HG02610 (cell line): ENCODE results near the gene TSPAN32.

Experiments
- ATAC-seq: cut with Tn5 transposase; IDR thresholded peaks from one replicate; pipeline ENCODE4 v1.9.1; 2021; ENCODE audit warnings: mild to moderate bottlenecking, moderate library complexity; ENCODE audit not compliant: unreplicated experiment

The TSPAN32 gene

GRCh38 chr11:2266586-2267305 lies 35.1 kb upstream of the TSPAN32 start:
- ATAC-seq: no peak

DNA sequence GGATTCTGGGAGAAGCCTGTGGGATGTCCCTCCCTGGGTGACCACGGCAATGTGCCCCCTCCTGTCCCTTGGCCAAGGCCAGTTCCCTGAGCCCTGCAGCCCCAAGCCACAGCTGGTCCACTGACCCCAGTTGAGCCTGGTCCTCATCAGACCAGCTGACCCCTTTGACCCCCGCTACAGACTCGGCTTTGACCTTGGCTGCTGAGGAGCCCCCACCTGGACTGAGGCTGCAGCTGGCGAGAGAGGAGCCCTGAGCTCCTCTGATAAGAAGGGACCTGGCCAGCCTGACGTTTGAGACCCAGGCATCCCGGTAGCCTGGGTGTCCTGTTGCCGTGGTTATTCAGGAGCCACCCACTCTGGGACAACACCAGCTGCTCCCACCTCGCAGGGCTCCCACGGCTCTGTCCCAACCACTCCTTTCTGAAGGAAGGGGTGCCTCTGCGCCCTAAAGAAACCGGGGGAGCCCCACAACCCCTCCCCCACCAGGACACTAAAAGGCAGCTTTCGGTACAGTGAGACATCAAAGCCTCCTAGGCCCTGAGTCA lies 34.4 kb upstream of the TSPAN32 start:
- ATAC-seq: no peak

- no peak for ATAC-seq
Measured at GRCh38 chr11:2267851-2268728, 33.7 kb upstream of the TSPAN32 start.

DNA sequence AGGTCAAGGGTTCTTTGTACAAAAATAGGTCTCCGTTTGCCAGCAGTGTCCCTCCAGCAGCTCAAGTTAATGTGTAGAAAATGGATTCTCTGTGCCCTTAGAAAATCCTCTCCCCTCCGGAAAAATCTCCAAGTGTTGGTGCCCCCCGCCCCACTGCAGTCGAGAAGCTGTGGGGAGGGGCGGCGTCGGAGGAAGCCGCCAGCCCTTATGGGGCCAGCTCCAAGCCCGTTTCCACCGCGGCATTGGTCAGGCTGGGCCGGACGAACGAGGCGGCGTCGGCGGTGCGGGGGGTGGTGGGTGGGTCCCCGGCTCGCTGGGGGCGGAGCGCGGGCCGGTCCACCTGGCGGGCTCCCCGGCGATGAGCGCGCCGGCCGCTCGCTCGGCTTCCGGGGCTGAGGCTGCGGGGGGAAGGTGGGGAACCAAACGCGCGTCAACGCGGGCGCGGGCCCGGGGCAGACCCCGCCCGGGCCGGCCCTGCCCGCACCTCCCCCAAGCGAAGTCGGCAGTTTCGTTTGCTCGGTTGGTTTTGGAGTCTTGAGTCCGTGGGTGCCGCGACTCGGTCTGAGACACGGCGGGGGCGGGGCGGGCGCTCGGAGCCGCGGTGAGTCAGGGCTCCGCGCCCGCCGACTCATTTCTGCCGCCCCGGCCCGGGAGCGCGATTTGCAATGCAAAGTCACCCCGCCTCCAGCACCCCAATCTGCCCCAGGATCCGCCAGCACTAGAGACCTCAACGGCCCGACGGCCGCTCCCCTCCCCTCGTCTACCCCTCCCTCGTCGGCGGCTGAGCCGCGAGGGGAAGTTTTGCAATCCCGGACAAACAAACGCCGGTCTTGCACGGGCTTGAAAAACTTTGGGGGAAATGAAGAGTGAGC lies 32.8 kb upstream of the TSPAN32 start:
- no peak for ATAC-seq

GRCh38 chr11:2269601-2270321 lies 32.1 kb upstream of the TSPAN32 start:
- no peak for ATAC-seq

- ATAC-seq: no peak
Measured at GRCh38 chr11:2270322-2271076, 31.3 kb upstream of the TSPAN32 start, which contains the start of gene ASCL2. Gene ASCL2, minus strand, starts transcription at chr11:2270588. Its CDS starts 256 bp downstream, at chr11:2270332.

GRCh38 chr11:2271077-2271326 lies 30.8 kb upstream of the TSPAN32 start:
- no peak for ATAC-seq

DNA sequence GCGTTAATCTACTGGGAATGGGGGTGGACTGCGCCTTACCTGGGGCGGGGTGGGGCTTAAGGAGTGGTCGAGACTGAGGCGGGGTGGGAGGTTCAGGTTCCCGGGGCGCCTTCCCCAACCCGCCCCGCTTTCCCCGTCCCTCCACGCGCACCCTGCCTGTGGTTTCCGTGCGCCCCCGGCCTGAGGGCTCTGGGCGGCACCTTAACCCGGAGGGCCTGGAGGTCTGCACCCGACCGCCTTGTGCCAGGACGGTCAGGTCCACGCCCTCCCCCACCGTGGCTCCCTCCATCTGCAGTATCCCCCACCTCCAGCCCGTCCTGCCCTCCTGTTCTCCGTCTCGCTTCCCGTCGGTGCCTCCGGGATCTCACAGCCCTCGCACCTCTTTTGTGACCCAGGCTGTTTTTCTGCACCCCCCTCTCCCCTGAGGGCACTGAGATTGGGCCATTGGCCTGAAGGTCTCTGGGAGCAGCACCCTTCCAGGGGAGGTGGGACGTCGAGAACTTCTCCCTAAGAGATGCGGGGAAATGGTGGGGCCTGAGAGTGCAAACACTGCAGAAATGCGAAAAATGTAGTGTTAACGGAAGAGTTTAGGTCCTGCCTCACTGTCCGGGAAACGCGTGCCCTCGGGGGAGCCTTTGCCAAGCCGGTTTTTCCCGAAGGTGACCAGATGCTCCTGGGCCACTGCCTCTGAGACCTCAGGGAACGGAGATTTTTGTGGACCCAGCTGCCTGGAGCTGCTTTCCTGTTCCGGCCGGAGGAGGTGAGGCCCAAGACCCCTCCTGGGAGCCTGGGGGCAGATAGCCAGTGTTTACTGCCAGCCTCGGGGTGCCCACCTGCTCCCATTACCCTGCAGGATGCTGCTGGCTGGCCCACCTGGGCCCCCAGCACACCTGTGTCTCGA lies 30.2 kb upstream of the TSPAN32 start:
- no peak for ATAC-seq

DNA sequence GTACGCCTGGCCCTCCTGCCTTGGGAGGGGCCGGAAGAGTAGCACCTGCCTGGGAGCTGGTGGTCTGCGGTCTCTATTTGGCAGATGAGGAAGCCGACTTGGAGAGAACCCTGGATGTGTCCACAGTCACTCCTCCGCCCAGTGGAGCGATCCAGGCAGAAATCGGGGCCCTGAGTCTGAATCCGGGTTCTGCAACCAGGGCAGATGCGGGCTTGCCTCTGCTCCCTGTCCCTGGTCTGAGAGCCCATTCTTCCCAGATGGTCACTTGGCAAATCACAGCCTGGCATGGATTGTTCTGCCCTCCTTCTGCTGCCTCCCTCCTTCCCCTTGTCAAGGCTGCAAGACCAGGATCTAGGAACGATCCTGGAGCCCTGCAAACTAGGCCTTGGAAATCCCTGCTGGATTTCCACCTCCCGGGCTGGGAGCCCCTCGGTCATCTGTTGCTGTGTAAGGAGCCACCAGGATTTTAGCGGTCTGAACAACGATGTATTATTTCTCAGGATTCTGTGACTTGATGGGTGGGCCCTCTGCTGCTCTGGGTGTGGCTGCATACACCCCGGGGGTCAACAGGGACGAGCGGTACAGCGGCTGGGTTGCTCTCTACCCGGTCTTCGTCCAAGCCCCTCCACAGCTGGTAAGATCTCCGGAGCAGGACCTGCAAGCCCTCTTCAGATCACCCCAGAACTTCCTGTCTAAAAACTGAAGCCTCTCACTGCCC lies 29.4 kb upstream of the TSPAN32 start:
- no peak for ATAC-seq

DNA sequence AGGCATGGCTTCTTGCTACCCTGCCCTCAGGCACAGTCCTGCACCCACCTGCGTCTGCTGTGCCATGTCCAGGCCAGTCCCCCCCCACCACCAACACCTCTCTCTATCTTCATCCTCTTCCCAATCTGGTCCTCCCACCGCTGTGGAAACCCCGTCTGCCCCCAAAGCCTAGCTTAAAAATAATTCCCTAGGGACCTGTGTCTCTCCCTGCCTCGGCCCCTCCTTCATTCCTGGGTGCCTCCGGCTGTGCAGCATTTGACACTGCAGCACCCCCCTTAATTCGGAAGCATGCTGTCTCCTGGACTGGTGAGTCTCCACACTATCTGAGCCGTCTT lies 28.9 kb upstream of the TSPAN32 start:
- ATAC-seq: no peak

- no peak for ATAC-seq
Measured at GRCh38 chr11:2273311-2273710, 28.5 kb upstream of the TSPAN32 start.

DNA sequence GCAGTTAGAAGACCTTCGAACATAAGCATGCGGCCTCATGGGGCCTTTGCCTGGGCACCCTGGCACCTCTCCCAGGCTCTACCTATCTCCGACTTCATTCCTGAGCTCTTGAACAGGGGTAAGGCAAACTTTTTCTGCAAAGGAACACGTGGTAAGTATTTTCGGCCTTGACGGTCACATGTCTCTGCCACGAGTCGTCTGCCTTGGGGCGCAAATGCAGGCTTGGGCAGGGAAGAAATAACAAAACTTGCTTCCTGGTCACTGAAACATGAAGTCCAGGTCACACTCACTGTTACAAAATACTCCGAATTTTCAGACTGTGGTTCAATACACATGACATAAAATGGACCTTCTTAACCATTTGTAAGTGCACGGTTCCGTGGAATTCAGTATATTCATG lies 28.0 kb upstream of the TSPAN32 start:
- no peak for ATAC-seq

- no peak for ATAC-seq
Measured at GRCh38 chr11:2275334-2276279, 26.2 kb upstream of the TSPAN32 start.

DNA sequence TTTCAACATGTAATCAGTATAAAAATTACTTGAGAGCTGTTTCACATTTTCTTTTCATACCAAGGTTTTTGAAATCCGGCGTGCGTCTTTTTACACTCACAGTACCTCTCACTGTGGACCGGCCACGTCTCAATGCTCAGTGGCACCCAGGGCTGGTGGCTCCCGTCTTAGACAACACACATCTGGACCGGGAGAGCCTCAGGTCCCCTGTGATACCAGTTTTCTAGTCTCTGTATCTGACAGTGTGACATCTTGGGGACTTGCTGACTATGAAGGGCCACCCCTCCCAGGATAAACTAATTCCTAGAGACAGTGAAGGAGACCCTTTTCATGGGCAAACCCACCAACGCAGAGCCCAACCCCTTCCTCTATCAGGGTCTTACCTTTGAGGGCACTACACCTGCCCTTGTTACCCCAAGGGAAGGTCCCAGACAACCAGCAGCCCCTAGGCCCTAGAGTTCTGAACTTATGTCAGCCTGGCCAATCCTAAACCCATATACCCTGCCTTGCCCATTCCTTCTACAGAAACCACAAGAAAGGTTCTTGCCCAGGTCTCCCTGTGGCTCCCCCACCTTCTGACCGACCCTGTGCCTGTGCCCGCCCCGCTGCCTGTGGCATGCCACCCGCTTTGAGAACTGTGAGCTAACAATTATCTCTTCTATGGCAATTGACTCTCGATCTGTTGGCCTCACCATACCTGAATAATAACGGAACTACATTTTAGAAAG lies 25.4 kb upstream of the TSPAN32 start:
- no peak for ATAC-seq

DNA sequence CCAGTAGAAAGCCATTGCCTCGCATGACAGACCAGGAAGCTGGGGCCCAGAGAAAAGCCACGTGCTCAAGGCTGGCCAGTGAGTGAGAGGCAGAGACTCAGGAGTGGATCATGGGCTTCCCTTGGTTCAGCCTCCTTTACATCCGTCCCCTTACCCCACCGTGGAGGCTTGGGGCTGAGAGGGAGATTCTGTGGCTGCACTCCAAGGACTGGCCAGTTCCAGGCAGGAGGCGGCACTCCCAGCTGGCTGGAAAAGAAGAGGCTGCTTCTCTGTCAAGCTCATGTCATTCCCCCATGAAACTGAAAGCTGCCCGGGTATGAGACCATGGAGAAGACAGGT lies 24.8 kb upstream of the TSPAN32 start:
- ATAC-seq: no peak

- no peak for ATAC-seq
Measured at GRCh38 chr11:2277933-2278523, 23.8 kb upstream of the TSPAN32 start.
